Karpas-422 (cell line): Measurements from ENCODE around the gene CAMK2A. TPM values are rescaled to one million over a fixed set of nuclear protein-coding genes. Genes with fewer than 3 reads are reported as not detected.

Experiments
- DNase-seq: peaks from one replicate; pipeline ENCODE4 v3.0.0-alpha.2; 2015
- H2AFZ ChIP-seq: fragments of 200-600 bp; sonication (generic); 2 replicates; pipeline ENCODE4 v1.6.1; 2014; ENCODE audit warnings: antibody characterized with exemption, low read length, mixed read lengths
- H3K27ac ChIP-seq: fragments of 200-600 bp; sonication (generic); 2 replicates; pipeline ENCODE4 v1.5.1; 2014; ENCODE audit warnings: mild to moderate bottlenecking, low read length, moderate library complexity
- H3K27me3 ChIP-seq: fragments of 200-600 bp; sonication (generic); 2 replicates; pipeline ENCODE4 v1.6.1; 2014; ENCODE audit warnings: low read length, mixed read lengths
- H3K36me3 ChIP-seq: fragments of 200-600 bp; sonication (generic); 2 replicates; pipeline ENCODE4 v1.6.1; 2014; ENCODE audit warnings: low read length, mixed read lengths; ENCODE audit not compliant: insufficient read depth
- H3K4me1 ChIP-seq: fragments of 200-600 bp; sonication (generic); 2 replicates; pipeline ENCODE4 v1.6.1; 2014; ENCODE audit warnings: mild to moderate bottlenecking, low read length, mixed read lengths
- H3K4me2 ChIP-seq: fragments of 200-600 bp; sonication (generic); 2 replicates; pipeline ENCODE4 v1.6.1; 2014; ENCODE audit warnings: low read length, low read depth, mild to moderate bottlenecking; ENCODE audit not compliant: poor library complexity, severe bottlenecking
- H3K4me3 ChIP-seq: fragments of 200-600 bp; sonication (generic); 2 replicates; pipeline ENCODE4 v1.5.1; 2014; ENCODE audit warnings: mild to moderate bottlenecking, antibody characterized with exemption, low read length, mixed read lengths
- H3K79me2 ChIP-seq: fragments of 200-600 bp; sonication (generic); 2 replicates; pipeline ENCODE4 v1.6.1; 2014; ENCODE audit warnings: mild to moderate bottlenecking, low read length, mixed read lengths
- H3K9ac ChIP-seq: fragments of 200-600 bp; sonication (generic); 2 replicates; pipeline ENCODE4 v1.6.0; 2014; ENCODE audit warnings: low read length
- H3K9me2 ChIP-seq: fragments of 200-600 bp; sonication (generic), shearing (Covaris generic); replicated peaks from 2 replicates; pipeline ENCODE4 v1.6.0; 2014; ENCODE audit warnings: mild to moderate bottlenecking, low read length, moderate library complexity; ENCODE audit not compliant: insufficient read depth
- H3K9me3 ChIP-seq: fragments of 300-700, 200-600 bp; sonication (generic); 2 replicates; pipeline ENCODE4 v1.6.1; 2014; ENCODE audit warnings: low read length, mixed read lengths
- H4K20me1 ChIP-seq: fragments of 200-600 bp; sonication (generic); 2 replicates; pipeline ENCODE4 v1.6.1; 2014; ENCODE audit warnings: mild to moderate bottlenecking, antibody characterized with exemption, low read length, low read depth; ENCODE audit not compliant: insufficient read depth
- total RNA-seq: library from RNA; depleted of rRNA; stranded (reverse); fragments of >200 nt; shearing (Covaris generic); gene quantifications from 2 replicates; pipeline ENCODE4 v1.2.3, GENCODE V29; 2014; ENCODE audit warnings: low replicate concordance

The CAMK2A gene
- total RNA-seq, 1 experiment from 2014 or later: not detected

- Histone ChIP-seq H4K20me1 (no peaks in the 10 kb centered on the region), H3K27ac (no peak overlapping the region), H3K9ac (no peak overlapping the region), H2AFZ (no peak overlapping the region), H3K27me3 (no peaks in the 10 kb centered on the region), H3K4me2 (no peak overlapping the region), H3K36me3 (no peaks in the 10 kb centered on the region), H3K9me3 (no peaks in the 10 kb centered on the region), H3K79me2 (no peaks in the 10 kb centered on the region), H3K4me3 (no peak overlapping the region), H3K9me2 (no peaks in the 10 kb centered on the region), H3K4me1 (no peaks in the 10 kb centered on the region)
- DNase-seq: no peak
Observed at GRCh38 chr5:150263375-150263775, 26.2 kb downstream of the CAMK2A start.

DNA sequence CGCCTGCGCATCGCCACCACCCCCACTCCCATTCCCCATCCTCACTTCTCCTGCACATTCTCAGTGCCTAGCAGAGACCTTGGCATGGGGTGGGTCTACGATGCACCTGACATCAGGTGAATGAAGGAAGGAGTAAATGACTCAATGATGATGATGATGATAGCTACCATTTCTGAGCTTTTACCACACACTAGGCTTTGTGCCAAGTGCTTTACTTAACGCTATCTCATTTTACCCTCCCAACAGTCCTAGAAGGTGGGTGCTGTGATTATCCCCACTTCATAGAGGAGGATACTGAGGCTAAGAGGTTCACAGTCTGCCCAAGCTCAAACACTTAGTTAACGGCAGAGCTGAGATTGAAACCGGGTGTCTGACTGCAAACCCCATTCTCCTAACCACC is 27.1 kb downstream of the CAMK2A start:
- Histone ChIP-seq H3K27ac (no peak overlapping the region), H3K9ac (no peak overlapping the region), H3K4me2 (no peak overlapping the region), H3K9me3 (no peaks in the 10 kb centered on the region), H3K9me2 (no peaks in the 10 kb centered on the region), H3K36me3 (no peaks in the 10 kb centered on the region), H3K4me1 (peaks cover 4% of the 10 kb centered on the region; the same call in 1 of the 2 replicates), H3K27me3 (no peaks in the 10 kb centered on the region), H2AFZ (no peak overlapping the region), H3K79me2 (no peaks in the 10 kb centered on the region), H4K20me1 (no peaks in the 10 kb centered on the region), H3K4me3 (no peak overlapping the region)
- no peak for DNase-seq

GRCh38 chr5:150261231-150261630 is 28.3 kb downstream of the CAMK2A start:
- no peaks in the 10 kb centered on the region for H3K9me3 ChIP-seq
- no peaks in the 10 kb centered on the region for H3K9me2 ChIP-seq
- H3K79me2 ChIP-seq: no peaks in the 10 kb centered on the region
- no peaks in the 10 kb centered on the region for H3K36me3 ChIP-seq
- no peak overlapping the region for H3K27ac ChIP-seq
- no peak for DNase-seq
- peaks cover 4% of the 10 kb centered on the region; the same call in 1 of the 2 replicates for H3K4me1 ChIP-seq
- no peaks in the 10 kb centered on the region for H4K20me1 ChIP-seq
- no peak overlapping the region for H3K4me2 ChIP-seq
- no peak overlapping the region for H3K4me3 ChIP-seq
- H2AFZ ChIP-seq: no peak overlapping the region
- H3K9ac ChIP-seq: no peak overlapping the region
- H3K27me3 ChIP-seq: no peaks in the 10 kb centered on the region

DNA sequence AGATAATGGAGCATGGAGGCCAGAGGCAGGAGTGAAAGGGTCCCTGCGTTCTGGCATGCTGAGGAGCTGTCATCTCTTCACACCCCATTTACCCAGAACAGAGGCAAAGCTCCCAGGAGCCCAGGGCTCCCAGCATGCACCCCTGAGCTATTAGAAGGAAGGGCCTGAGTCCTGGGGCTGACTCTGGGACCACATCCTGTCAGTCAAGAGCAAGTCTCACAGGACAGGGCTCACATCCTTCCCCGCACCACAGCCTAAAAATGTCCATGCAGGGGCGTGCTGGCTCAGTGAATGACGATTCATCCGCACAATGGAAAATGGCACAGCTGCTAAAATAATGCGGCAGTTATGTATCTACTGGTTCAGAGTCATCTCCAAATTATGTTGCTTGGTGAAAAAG is 31.4 kb downstream of the CAMK2A start:
- Histone ChIP-seq H3K9me3 (no peaks in the 10 kb centered on the region), H3K79me2 (no peaks in the 10 kb centered on the region), H3K27ac (no peak overlapping the region), H4K20me1 (no peaks in the 10 kb centered on the region), H3K4me2 (no peak overlapping the region), H3K9ac (no peak overlapping the region), H3K36me3 (no peaks in the 10 kb centered on the region), H3K4me1 (peaks cover 4% of the 10 kb centered on the region; the same call in 1 of the 2 replicates), H2AFZ (no peak overlapping the region), H3K9me2 (no peaks in the 10 kb centered on the region), H3K27me3 (no peaks in the 10 kb centered on the region), H3K4me3 (no peak overlapping the region)
- peak; percentile 52 for DNase-seq

GRCh38 chr5:150257424-150257823 is 32.1 kb downstream of the CAMK2A start:
- H3K36me3 ChIP-seq: no peaks in the 10 kb centered on the region
- peaks cover 4% of the 10 kb centered on the region; the same call in 1 of the 2 replicates for H3K4me1 ChIP-seq
- no peaks in the 10 kb centered on the region for H3K27me3 ChIP-seq
- H3K9me2 ChIP-seq: no peaks in the 10 kb centered on the region
- H3K4me2 ChIP-seq: no peak overlapping the region
- DNase-seq: no peak
- no peak overlapping the region for H3K9ac ChIP-seq
- no peaks in the 10 kb centered on the region for H4K20me1 ChIP-seq
- H3K27ac ChIP-seq: no peak overlapping the region
- no peaks in the 10 kb centered on the region for H3K79me2 ChIP-seq
- no peaks in the 10 kb centered on the region for H3K9me3 ChIP-seq
- H3K4me3 ChIP-seq: no peak overlapping the region
- H2AFZ ChIP-seq: no peak overlapping the region

DNA sequence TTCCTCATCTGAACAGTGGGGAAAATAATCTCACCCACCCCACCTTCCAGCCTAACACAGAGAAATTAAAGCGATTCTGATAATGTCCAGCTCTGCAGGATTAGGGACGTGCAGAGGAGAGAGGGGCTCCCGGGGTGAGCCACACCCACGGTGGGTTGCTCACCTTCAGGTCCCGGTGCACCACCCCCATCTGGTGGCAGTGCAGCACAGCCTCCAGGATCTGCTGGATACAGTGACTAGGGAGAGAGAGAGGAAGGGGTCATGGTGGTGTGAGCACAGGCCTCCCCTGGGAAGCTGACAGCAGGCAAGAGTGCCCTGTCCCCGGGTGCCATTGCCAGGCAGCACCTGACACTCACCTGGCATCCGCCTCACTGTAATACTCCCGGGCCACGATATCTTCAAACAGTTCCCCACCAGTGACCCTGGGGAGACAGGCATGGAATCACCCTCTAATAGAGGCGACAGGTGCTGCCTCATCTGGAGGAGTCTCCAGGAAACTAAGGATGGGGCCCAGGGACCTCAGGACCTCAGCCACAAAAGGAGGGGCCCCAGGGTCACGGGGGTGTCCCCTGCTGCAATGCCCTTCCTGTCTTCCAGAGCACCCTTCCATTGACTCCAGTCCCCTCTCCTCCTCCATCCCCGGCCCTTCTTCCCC is 33.0 kb downstream of the CAMK2A start:
- no peak overlapping the region for H2AFZ ChIP-seq
- H3K36me3 ChIP-seq: no peaks in the 10 kb centered on the region
- no peak overlapping the region for H3K4me3 ChIP-seq
- H3K9me3 ChIP-seq: no peaks in the 10 kb centered on the region
- H3K4me2 ChIP-seq: no peak overlapping the region
- H4K20me1 ChIP-seq: no peaks in the 10 kb centered on the region
- H3K4me1 ChIP-seq: peaks cover 4% of the 10 kb centered on the region; the same call in 1 of the 2 replicates
- H3K27me3 ChIP-seq: no peaks in the 10 kb centered on the region
- H3K9me2 ChIP-seq: no peaks in the 10 kb centered on the region
- no peak for DNase-seq
- no peak overlapping the region for H3K9ac ChIP-seq
- no peaks in the 10 kb centered on the region for H3K79me2 ChIP-seq
- no peak overlapping the region for H3K27ac ChIP-seq

- Histone ChIP-seq H2AFZ (no peak overlapping the region), H3K4me3 (no peak overlapping the region), H3K36me3 (no peaks in the 10 kb centered on the region), H3K79me2 (no peaks in the 10 kb centered on the region), H3K9me3 (no peaks in the 10 kb centered on the region), H3K27me3 (no peaks in the 10 kb centered on the region), H4K20me1 (no peaks in the 10 kb centered on the region), H3K4me1 (peaks cover 4% of the 10 kb centered on the region; the same call in 1 of the 2 replicates), H3K9me2 (no peaks in the 10 kb centered on the region), H3K27ac (no peak overlapping the region), H3K4me2 (no peak overlapping the region), H3K9ac (no peak overlapping the region)
- peak; percentile 46 for DNase-seq
Observed at GRCh38 chr5:150255659-150256409, 33.7 kb downstream of the CAMK2A start.

GRCh38 chr5:150254774-150255173 is 34.8 kb downstream of the CAMK2A start:
- Histone ChIP-seq H3K79me2 (no peaks in the 10 kb centered on the region), H4K20me1 (no peaks in the 10 kb centered on the region), H3K27me3 (no peaks in the 10 kb centered on the region), H3K4me1 (peaks cover 4% of the 10 kb centered on the region; the same call in 1 of the 2 replicates), H3K27ac (no peak overlapping the region), H2AFZ (no peak overlapping the region), H3K36me3 (no peaks in the 10 kb centered on the region), H3K9ac (no peak overlapping the region), H3K4me3 (no peak overlapping the region), H3K9me3 (no peaks in the 10 kb centered on the region), H3K9me2 (no peaks in the 10 kb centered on the region), H3K4me2 (no peak overlapping the region)
- no peak for DNase-seq
